ENCODE measurements around the gene C2orf74.
A peak's percentile ranks its signal among the peaks of the same experiment; 100 is the strongest.
"Not testable (repeated sequence)": the region's sequence is repeated elsewhere in the genome, so short reads cannot be mapped to it uniquely, and the experiment has no call there.

Gene C2orf74

DNA sequence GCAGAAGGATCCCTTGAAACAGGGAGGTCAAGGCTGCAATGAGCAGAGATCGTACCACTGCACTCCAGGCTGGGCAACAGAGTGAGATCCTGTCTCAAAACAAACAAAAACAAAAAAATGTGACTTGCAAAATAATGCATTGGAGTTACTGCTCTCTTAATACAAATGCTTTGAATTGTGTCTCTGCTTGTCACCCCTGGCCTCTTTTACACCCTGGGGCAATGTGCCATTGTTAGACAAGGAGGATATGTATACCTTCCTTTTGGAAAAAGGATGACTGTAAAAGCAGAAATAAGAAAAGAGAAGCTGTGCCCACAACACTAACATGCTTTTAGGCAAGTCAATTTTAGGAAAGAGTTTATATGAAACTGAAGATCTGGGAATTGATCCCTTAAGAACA lies 20.8 kb upstream of the C2orf74 start:
- H3K27me3 ChIP-seq (ENCODE audit: low read length), result no peaks in the 10 kb centered on the region
- no peak overlapping the region for H2AFZ ChIP-seq (ENCODE audit: low read depth, low read length, severe bottlenecking)
- no peak for TF ChIP-seq EZH2phosphoT487 (conservative IDR thresholded peaks at IDR 0.05; ENCODE audit: low read length)
- TF ChIP-seq, protein P1, sequence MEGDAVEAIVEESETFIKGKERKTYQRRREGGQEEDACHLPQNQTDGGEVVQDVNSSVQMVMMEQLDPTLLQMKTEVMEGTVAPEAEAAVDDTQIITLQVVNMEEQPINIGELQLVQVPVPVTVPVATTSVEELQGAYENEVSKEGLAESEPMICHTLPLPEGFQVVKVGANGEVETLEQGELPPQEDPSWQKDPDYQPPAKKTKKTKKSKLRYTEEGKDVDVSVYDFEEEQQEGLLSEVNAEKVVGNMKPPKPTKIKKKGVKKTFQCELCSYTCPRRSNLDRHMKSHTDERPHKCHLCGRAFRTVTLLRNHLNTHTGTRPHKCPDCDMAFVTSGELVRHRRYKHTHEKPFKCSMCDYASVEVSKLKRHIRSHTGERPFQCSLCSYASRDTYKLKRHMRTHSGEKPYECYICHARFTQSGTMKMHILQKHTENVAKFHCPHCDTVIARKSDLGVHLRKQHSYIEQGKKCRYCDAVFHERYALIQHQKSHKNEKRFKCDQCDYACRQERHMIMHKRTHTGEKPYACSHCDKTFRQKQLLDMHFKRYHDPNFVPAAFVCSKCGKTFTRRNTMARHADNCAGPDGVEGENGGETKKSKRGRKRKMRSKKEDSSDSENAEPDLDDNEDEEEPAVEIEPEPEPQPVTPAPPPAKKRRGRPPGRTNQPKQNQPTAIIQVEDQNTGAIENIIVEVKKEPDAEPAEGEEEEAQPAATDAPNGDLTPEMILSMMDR (IDR thresholded peaks at IDR 0.05; ENCODE audit: insufficient read depth, low read length, poor library complexity, severe bottlenecking), result no peak
- no peaks in the 10 kb centered on the region for H3K36me3 ChIP-seq (ENCODE audit: low read length)
- H3K79me2 ChIP-seq (ENCODE audit: insufficient read depth, low read length), result peaks cover 8% of the 10 kb centered on the region
- H3K9me2 ChIP-seq (replicated peaks; ENCODE audit: insufficient read depth, low read length), result no peaks in the 10 kb centered on the region
- no peaks in the 10 kb centered on the region for H3K9me3 ChIP-seq (ENCODE audit: insufficient read depth, low read length)
- H3K4me2 ChIP-seq (ENCODE audit: low read depth, low read length, poor library complexity, severe bottlenecking), result no peak overlapping the region
- H3K4me3 ChIP-seq (ENCODE audit: insufficient read depth, low read length, poor library complexity, severe bottlenecking), result no peak overlapping the region
- H3K27ac ChIP-seq (ENCODE audit: low read depth, low read length), result no peak overlapping the region
- no peaks in the 10 kb centered on the region for H4K20me1 ChIP-seq (ENCODE audit: low read depth, low read length)
- H3F3A ChIP-seq (ENCODE audit: insufficient read depth), result peaks cover 14% of the 10 kb centered on the region
- H3K9ac ChIP-seq (ENCODE audit: low read length), result no peak overlapping the region

DNA sequence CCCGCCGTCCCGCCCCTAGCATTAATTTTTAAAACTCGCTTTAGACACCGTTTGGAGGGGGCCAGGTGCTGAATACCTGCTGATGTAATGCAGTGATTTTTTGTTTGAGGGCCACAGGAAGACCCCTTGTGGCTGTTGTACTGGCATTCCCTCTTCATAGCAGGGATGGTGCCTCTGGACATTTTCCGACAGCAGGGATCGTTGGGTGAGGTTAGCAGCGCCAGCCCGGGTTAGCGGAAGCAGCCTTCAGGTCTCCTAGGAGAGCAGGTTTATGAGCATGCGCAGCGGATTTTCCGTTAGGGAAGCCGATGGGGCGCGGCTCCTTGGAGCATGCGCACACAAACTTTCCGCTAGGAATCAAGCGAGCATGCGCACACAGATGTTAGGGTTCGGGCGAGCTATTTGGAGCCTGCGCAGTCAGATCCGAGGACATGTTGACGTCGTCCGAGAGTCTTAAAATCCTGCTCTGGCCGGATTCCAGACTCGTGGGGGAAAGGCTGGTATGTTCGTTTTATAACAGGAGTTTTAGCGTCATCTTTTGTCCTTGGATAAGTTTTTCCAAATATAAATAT lies 17.2 kb upstream of the C2orf74 start:
- peak overlapping the region; percentile 66 for H3K9ac ChIP-seq (ENCODE audit: low read length)
- TF ChIP-seq, protein P1 (IDR thresholded peaks at IDR 0.05; ENCODE audit: insufficient read depth, low read length, poor library complexity, severe bottlenecking), result no peak
- no peak for TF ChIP-seq EZH2phosphoT487 (conservative IDR thresholded peaks at IDR 0.05; ENCODE audit: low read length)
- peaks cover 8% of the 10 kb centered on the region for H3K79me2 ChIP-seq (ENCODE audit: insufficient read depth, low read length)
- peak overlapping the region; percentile 98 for H3K4me3 ChIP-seq (ENCODE audit: insufficient read depth, low read length, poor library complexity, severe bottlenecking)
- H3F3A ChIP-seq (ENCODE audit: insufficient read depth), result peaks cover 23% of the 10 kb centered on the region
- H3K4me2 ChIP-seq (ENCODE audit: low read depth, low read length, poor library complexity, severe bottlenecking), result peak overlapping the region; percentile 80
- peak overlapping the region; percentile 71 for H2AFZ ChIP-seq (ENCODE audit: low read depth, low read length, severe bottlenecking)
- H3K9me3 ChIP-seq (ENCODE audit: insufficient read depth, low read length), result no peaks in the 10 kb centered on the region
- no peaks in the 10 kb centered on the region for H3K9me2 ChIP-seq (replicated peaks; ENCODE audit: insufficient read depth, low read length)
- H4K20me1 ChIP-seq (ENCODE audit: low read depth, low read length), result no peaks in the 10 kb centered on the region
- H3K27me3 ChIP-seq (ENCODE audit: low read length), result no peaks in the 10 kb centered on the region
- H3K27ac ChIP-seq (ENCODE audit: low read depth, low read length), result peak overlapping the region; percentile 72
- no peaks in the 10 kb centered on the region for H3K36me3 ChIP-seq (ENCODE audit: low read length)

DNA sequence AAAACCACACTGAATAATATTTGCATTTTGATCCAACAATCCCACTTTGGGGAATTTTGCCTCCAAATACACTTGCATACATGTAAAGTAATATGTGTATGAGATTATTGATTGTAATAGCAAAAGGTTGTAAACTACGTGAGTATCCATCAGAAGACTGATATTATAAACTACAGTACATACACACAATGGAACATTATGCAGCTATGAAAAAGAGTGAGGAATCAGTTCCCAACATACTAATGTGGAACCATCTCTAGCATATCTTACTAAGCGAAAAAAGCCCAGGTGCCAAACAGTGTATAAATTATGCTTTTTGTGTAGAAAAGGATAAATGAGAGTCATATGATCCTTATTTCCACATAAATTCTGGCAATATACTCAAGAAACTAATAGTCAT lies 16.0 kb upstream of the C2orf74 start:
- peaks cover 8% of the 10 kb centered on the region for H3K79me2 ChIP-seq (ENCODE audit: insufficient read depth, low read length)
- H3F3A ChIP-seq (ENCODE audit: insufficient read depth), result peaks cover 23% of the 10 kb centered on the region
- no peak overlapping the region for H3K27ac ChIP-seq (ENCODE audit: low read depth, low read length)
- no peak overlapping the region for H3K4me3 ChIP-seq (ENCODE audit: insufficient read depth, low read length, poor library complexity, severe bottlenecking)
- peak overlapping the region; percentile 80 for H3K4me2 ChIP-seq (ENCODE audit: low read depth, low read length, poor library complexity, severe bottlenecking)
- no peaks in the 10 kb centered on the region for H3K9me3 ChIP-seq (ENCODE audit: insufficient read depth, low read length)
- H3K36me3 ChIP-seq (ENCODE audit: low read length), result no peaks in the 10 kb centered on the region
- no peaks in the 10 kb centered on the region for H3K9me2 ChIP-seq (replicated peaks; ENCODE audit: insufficient read depth, low read length)
- no peak overlapping the region for H2AFZ ChIP-seq (ENCODE audit: low read depth, low read length, severe bottlenecking)
- H3K9ac ChIP-seq (ENCODE audit: low read length), result no peak overlapping the region
- no peaks in the 10 kb centered on the region for H4K20me1 ChIP-seq (ENCODE audit: low read depth, low read length)
- TF ChIP-seq EZH2phosphoT487 (conservative IDR thresholded peaks at IDR 0.05; ENCODE audit: low read length), result no peak
- TF ChIP-seq, protein P1 (IDR thresholded peaks at IDR 0.05; ENCODE audit: insufficient read depth, low read length, poor library complexity, severe bottlenecking), result no peak
- no peaks in the 10 kb centered on the region for H3K27me3 ChIP-seq (ENCODE audit: low read length)

DNA sequence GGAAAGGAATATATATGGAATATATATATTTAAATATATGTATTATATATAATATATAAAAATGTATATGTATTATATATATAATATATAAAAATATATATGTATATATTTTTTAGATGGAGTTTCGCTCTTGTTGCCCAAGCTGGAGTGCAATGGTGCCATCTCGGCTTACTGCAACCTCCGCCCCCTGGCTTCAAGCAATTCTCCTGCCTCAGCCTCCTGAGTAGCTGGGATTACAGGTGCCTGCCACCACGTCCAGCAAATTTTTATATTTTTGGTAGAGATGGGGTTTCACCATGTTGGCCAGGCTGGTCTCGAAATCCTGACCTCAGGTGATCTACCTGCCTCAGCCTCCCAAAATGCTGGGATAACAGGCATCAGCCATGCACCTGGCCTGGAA lies 13.9 kb upstream of the C2orf74 start:
- H3K79me2 ChIP-seq (ENCODE audit: insufficient read depth, low read length); H2AFZ ChIP-seq (ENCODE audit: low read depth, low read length, severe bottlenecking); H3K27me3 ChIP-seq (ENCODE audit: low read length); H3K4me3 ChIP-seq (ENCODE audit: insufficient read depth, low read length, poor library complexity, severe bottlenecking); H3K27ac ChIP-seq (ENCODE audit: low read depth, low read length); H4K20me1 ChIP-seq (ENCODE audit: low read depth, low read length); H3K36me3 ChIP-seq (ENCODE audit: low read length); H3K9ac ChIP-seq (ENCODE audit: low read length); H3K9me3 ChIP-seq (ENCODE audit: insufficient read depth, low read length); H3K4me2 ChIP-seq (ENCODE audit: low read depth, low read length, poor library complexity, severe bottlenecking); H3K9me2 ChIP-seq (replicated peaks; ENCODE audit: insufficient read depth, low read length): not testable (repeated sequence)
- peaks cover 18% of the 10 kb centered on the region for H3F3A ChIP-seq (ENCODE audit: insufficient read depth)

Data from SU-DHL-6 (cell line).